MM.1S (cell line): ENCODE results near the gene MC2R.

ENCODE experiments used
- EZH2 ChIP-seq: fragments of 300-600 bp; sonication (generic); optimal IDR thresholded peaks from 2 replicates; pipeline ENCODE3; 2017; ENCODE audit warnings: low read depth, mild to moderate bottlenecking, antibody characterized with exemption, low read length, mixed read lengths
- EZH2phosphoT487 ChIP-seq: fragments of 300-600 bp; sonication (generic); IDR thresholded peaks from 2 replicates; pipeline ENCODE4 v1.6.1; 2018; ENCODE audit warnings: antibody characterized with exemption, low read length
- TF ChIP-seq, protein P1 (sequence below): fragments of 300-600 bp; sonication (generic); IDR thresholded peaks from 2 replicates; pipeline ENCODE4 v1.5.1; 2016; ENCODE audit warnings: antibody characterized with exemption, low read length, mixed read lengths

DNA sequence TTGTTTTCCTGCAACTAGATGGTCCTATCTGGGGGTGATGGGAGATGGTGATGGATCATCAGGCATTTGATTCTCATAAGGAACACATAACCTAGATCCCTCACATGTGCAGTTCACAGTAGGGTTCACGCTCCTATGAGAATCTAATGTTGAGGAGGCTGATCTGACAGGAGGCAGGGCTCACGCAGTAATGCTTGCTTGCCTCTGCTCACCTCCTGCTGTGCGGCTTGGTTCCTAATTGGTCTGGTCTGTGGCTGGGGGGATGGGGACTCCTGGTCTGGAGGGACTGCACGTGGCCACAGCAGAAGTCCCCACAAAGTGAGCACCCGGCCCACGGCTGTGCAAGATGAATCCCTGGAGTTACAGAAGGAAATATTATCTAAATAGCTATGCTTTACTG lies 80.1 kb downstream of the MC2R start:
- TF ChIP-seq EZH2: no peak
- TF ChIP-seq, protein P1, sequence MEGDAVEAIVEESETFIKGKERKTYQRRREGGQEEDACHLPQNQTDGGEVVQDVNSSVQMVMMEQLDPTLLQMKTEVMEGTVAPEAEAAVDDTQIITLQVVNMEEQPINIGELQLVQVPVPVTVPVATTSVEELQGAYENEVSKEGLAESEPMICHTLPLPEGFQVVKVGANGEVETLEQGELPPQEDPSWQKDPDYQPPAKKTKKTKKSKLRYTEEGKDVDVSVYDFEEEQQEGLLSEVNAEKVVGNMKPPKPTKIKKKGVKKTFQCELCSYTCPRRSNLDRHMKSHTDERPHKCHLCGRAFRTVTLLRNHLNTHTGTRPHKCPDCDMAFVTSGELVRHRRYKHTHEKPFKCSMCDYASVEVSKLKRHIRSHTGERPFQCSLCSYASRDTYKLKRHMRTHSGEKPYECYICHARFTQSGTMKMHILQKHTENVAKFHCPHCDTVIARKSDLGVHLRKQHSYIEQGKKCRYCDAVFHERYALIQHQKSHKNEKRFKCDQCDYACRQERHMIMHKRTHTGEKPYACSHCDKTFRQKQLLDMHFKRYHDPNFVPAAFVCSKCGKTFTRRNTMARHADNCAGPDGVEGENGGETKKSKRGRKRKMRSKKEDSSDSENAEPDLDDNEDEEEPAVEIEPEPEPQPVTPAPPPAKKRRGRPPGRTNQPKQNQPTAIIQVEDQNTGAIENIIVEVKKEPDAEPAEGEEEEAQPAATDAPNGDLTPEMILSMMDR: no peak
- no peak for TF ChIP-seq EZH2phosphoT487
